HEK293 (cell line): ENCODE data around the gene STOML3.

Source experiments
- CTCF ChIA-PET: fragments of 350-600 bp; formaldehyde crosslinking; extraction: SDS; loops from one replicate; lab custom pipeline; 2021; ENCODE audit warnings: antibody characterized with exemption; lab: Yijun Ruan, JAX
- POLR2A ChIA-PET: fragments of 300-600 bp; formaldehyde crosslinking; extraction: SDS; loops from one replicate; lab custom pipeline; 2020; ENCODE audit warnings: antibody characterized with exemption, inconsistent platforms; lab: Yijun Ruan, JAX
- H3K27ac ChIP-seq: fragments of 200-500 bp; sonication (Bioruptor generic); 2 replicates; pipeline ENCODE4 v1.5.1; 2014; ENCODE audit warnings: low read depth, low read length, control low read depth, inconsistent platforms; ENCODE audit errors: extremely low read depth
- H3K36me3 ChIP-seq, 2 experiments: fragments of 200-500 bp in 1 of 2; sonication (Bioruptor generic) in 1 of 2; 1 replicate in 1 of 2; 2 replicates in 1 of 2; pipeline ENCODE4 v1.5.1; 2014 to 2017; ENCODE audit warnings: inconsistent platforms in 2 of 2, low read length in 2 of 2; ENCODE audit not compliant: control insufficient read depth in 2 of 2, insufficient read depth in 1 of 2
- H3K4me1 ChIP-seq: fragments of 200-500 bp; sonication (Bioruptor generic); 2 replicates; pipeline ENCODE4 v1.5.1; 2014; ENCODE audit warnings: mild to moderate bottlenecking, low read length, inconsistent platforms; ENCODE audit not compliant: control insufficient read depth, insufficient read depth
- H3K4me3 ChIP-seq: 2 replicates; pipeline ENCODE4 v1.5.1; 2011; ENCODE audit warnings: low read depth, mild to moderate bottlenecking, control low read depth, low read length, moderate library complexity
- H3K9me3 ChIP-seq: fragments of 200-500 bp; sonication (Bioruptor generic); 2 replicates; pipeline ENCODE4 v1.5.1; 2014; ENCODE audit warnings: low read depth, low read length, inconsistent platforms; ENCODE audit not compliant: control insufficient read depth, insufficient read depth
- GFI1B ChIP-seq: fragments of 450-650 bp; formaldehyde crosslinking; IDR thresholded peaks from 2 replicates; pipeline ENCODE4 v1.5.1; 2016; ENCODE audit warnings: missing biosample characterization, missing genetic modification characterization
- OSR2 ChIP-seq: fragments of 450-650 bp; formaldehyde crosslinking; IDR thresholded peaks from 2 replicates; pipeline ENCODE4 v1.5.1; 2016; ENCODE audit warnings: missing biosample characterization, missing genetic modification characterization
- PRDM6 ChIP-seq: fragments of 450-650 bp; formaldehyde crosslinking; IDR thresholded peaks from 2 replicates; pipeline ENCODE4 v1.5.1; 2017; ENCODE audit warnings: missing biosample characterization, missing genetic modification characterization
- REPIN1 ChIP-seq: fragments of 450-650 bp; formaldehyde crosslinking; IDR thresholded peaks from 2 replicates; pipeline ENCODE4 v1.5.1; 2017; ENCODE audit warnings: missing biosample characterization, missing genetic modification characterization, low read depth
- SP3 ChIP-seq: fragments of 450-650 bp; formaldehyde crosslinking; IDR thresholded peaks from 2 replicates; pipeline ENCODE4 v1.5.1; 2016; ENCODE audit warnings: missing biosample characterization, missing genetic modification characterization
- ZBTB6 ChIP-seq: fragments of 450-650 bp; formaldehyde crosslinking; IDR thresholded peaks from 2 replicates; pipeline ENCODE4 v1.5.1; 2017; ENCODE audit warnings: missing biosample characterization, missing genetic modification characterization
- ZBTB7A ChIP-seq: fragments of 450-650 bp; formaldehyde crosslinking; IDR thresholded peaks from 2 replicates; pipeline ENCODE4 v1.5.1; 2016; ENCODE audit warnings: low read depth, missing biosample characterization, missing genetic modification characterization
- ZBTB8A ChIP-seq: fragments of 450-650 bp; formaldehyde crosslinking; IDR thresholded peaks from 2 replicates; pipeline ENCODE4 v1.5.1; 2016; ENCODE audit warnings: missing biosample characterization, missing genetic modification characterization
- ZIC2 ChIP-seq: fragments of 450-650 bp; formaldehyde crosslinking; IDR thresholded peaks from 2 replicates; pipeline ENCODE4 v1.5.1; 2016; ENCODE audit warnings: missing biosample characterization, missing genetic modification characterization
- ZNF121 ChIP-seq: fragments of 450-650 bp; formaldehyde crosslinking; IDR thresholded peaks from 2 replicates; pipeline ENCODE4 v1.5.1; 2016; ENCODE audit warnings: missing biosample characterization, missing genetic modification characterization
- ZNF202 ChIP-seq: fragments of 450-650 bp; formaldehyde crosslinking; IDR thresholded peaks from 2 replicates; pipeline ENCODE4 v1.5.1; 2016; ENCODE audit warnings: missing biosample characterization, missing genetic modification characterization, borderline replicate concordance
- ZNF221 ChIP-seq: fragments of 450-650 bp; formaldehyde crosslinking; IDR thresholded peaks from 2 replicates; pipeline ENCODE4 v1.5.1; 2017; ENCODE audit warnings: missing biosample characterization, missing genetic modification characterization, borderline replicate concordance
- ZNF239 ChIP-seq: fragments of 450-650 bp; formaldehyde crosslinking; IDR thresholded peaks from 2 replicates; pipeline ENCODE4 v1.5.1; 2016; ENCODE audit warnings: missing biosample characterization, missing genetic modification characterization
- ZNF248 ChIP-seq: fragments of 450-650 bp; formaldehyde crosslinking; IDR thresholded peaks from 2 replicates; pipeline ENCODE4 v1.5.1; 2017; ENCODE audit warnings: missing biosample characterization, missing genetic modification characterization
- ZNF311 ChIP-seq: fragments of 450-650 bp; formaldehyde crosslinking; IDR thresholded peaks from 2 replicates; pipeline ENCODE4 v1.5.1; 2017; ENCODE audit warnings: missing biosample characterization, missing genetic modification characterization, borderline replicate concordance
- ZNF354C ChIP-seq: fragments of 450-650 bp; formaldehyde crosslinking; IDR thresholded peaks from 2 replicates; pipeline ENCODE4 v1.5.1; 2016; ENCODE audit warnings: missing biosample characterization, missing genetic modification characterization, low read depth, borderline replicate concordance
- ZNF362 ChIP-seq: fragments of 450-650 bp; formaldehyde crosslinking; IDR thresholded peaks from 2 replicates; pipeline ENCODE4 v1.5.1; 2016; ENCODE audit warnings: missing biosample characterization, missing genetic modification characterization
- ZNF544 ChIP-seq: fragments of 450-650 bp; formaldehyde crosslinking; IDR thresholded peaks from 2 replicates; pipeline ENCODE4 v1.5.0; 2017; ENCODE audit warnings: missing biosample characterization, missing genetic modification characterization
- ZNF555 ChIP-seq: fragments of 450-650 bp; formaldehyde crosslinking; conservative IDR thresholded peaks from 2 replicates; pipeline ENCODE4 v1.5.1; 2017; ENCODE audit warnings: missing biosample characterization, mild to moderate bottlenecking, missing genetic modification characterization, inconsistent platforms
- ZNF610 ChIP-seq: fragments of 450-650 bp; formaldehyde crosslinking; IDR thresholded peaks from 2 replicates; pipeline ENCODE4 v1.5.1; 2016; ENCODE audit warnings: missing biosample characterization, missing genetic modification characterization, borderline replicate concordance
- ZNF624 ChIP-seq: fragments of 450-650 bp; formaldehyde crosslinking; IDR thresholded peaks from 2 replicates; pipeline ENCODE4 v1.5.1; 2017; ENCODE audit warnings: missing biosample characterization, missing genetic modification characterization
- ZNF670 ChIP-seq: fragments of 450-650 bp; formaldehyde crosslinking; IDR thresholded peaks from 2 replicates; pipeline ENCODE4 v1.5.1; 2016; ENCODE audit warnings: missing biosample characterization, missing genetic modification characterization, low read depth
- ZNF677 ChIP-seq: fragments of 450-650 bp; IDR thresholded peaks from 2 replicates; pipeline ENCODE4 v1.5.0; 2018; ENCODE audit warnings: missing biosample characterization, mild to moderate bottlenecking, missing genetic modification characterization, moderate library complexity
- ZNF768 ChIP-seq: fragments of 450-650 bp; formaldehyde crosslinking; IDR thresholded peaks from 2 replicates; pipeline ENCODE4 v1.5.1; 2018; ENCODE audit warnings: missing biosample characterization, mild to moderate bottlenecking, missing genetic modification characterization
- ZSCAN18 ChIP-seq: fragments of 450-650 bp; formaldehyde crosslinking; IDR thresholded peaks from 2 replicates; pipeline ENCODE4 v1.5.1; 2016; ENCODE audit warnings: missing biosample characterization, missing genetic modification characterization
- ZSCAN23 ChIP-seq: fragments of 450-650 bp; formaldehyde crosslinking; IDR thresholded peaks from 2 replicates; pipeline ENCODE4 v1.5.1; 2016; ENCODE audit warnings: missing biosample characterization, missing genetic modification characterization

Gene STOML3

GRCh38 chr13:38951525-38952313 lies 38.9 kb downstream of the STOML3 start (continued):
- TF ChIP-seq ZNF555 (tag by site-specific recombination) = no peak

GRCh38 chr13:38950987-38951386 lies 39.6 kb downstream of the STOML3 start:
- H3K9me3 ChIP-seq = no peaks in the 10 kb centered on the region
- no peak for TF ChIP-seq ZNF202 (tag by site-specific recombination)
- TF ChIP-seq ZNF354C = no peak
- no peak for TF ChIP-seq ZNF544 (tag by site-specific recombination)
- no peak for TF ChIP-seq SP3 (tag by site-specific recombination)
- TF ChIP-seq GFI1B = no peak
- TF ChIP-seq ZSCAN18 (tag by site-specific recombination) = no peak
- no peak for TF ChIP-seq ZNF670 (tag by site-specific recombination)
- no peak for TF ChIP-seq ZBTB6 (tag by site-specific recombination)
- no peak overlapping the region for H3K27ac ChIP-seq
- ChIA-PET CTCF (no interaction called here), POLR2A (no interaction called here)
- H3K4me3 ChIP-seq = no peak overlapping the region
- H3K4me1 ChIP-seq = no peaks in the 10 kb centered on the region
- H3K36me3 ChIP-seq = no peaks in the 10 kb centered on the region

- Histone ChIP-seq H3K4me3 (no peak overlapping the region), H3K9me3 (no peaks in the 10 kb centered on the region), H3K36me3 (no peaks in the 10 kb centered on the region), H3K4me1 (no peaks in the 10 kb centered on the region), H3K27ac (no peak overlapping the region)
- ChIA-PET CTCF (no interaction called here), POLR2A (no interaction called here)
- TF ChIP-seq ZNF248 (no peak), ZNF121 (no peak)
Measured at GRCh38 chr13:38947054-38947453, 43.6 kb downstream of the STOML3 start.

GRCh38 chr13:38944219-38944618 lies 46.4 kb downstream of the STOML3 start:
- H3K4me1 ChIP-seq = no peaks in the 10 kb centered on the region
- ChIA-PET CTCF (no interaction called here), POLR2A (no interaction called here)
- H3K9me3 ChIP-seq = no peaks in the 10 kb centered on the region
- no peak overlapping the region for H3K4me3 ChIP-seq
- H3K27ac ChIP-seq = no peak overlapping the region
- no peaks in the 10 kb centered on the region for H3K36me3 ChIP-seq
- TF ChIP-seq ZNF768 (no peak), ZSCAN23 (tag by site-specific recombination) (no peak), ZNF677 (no peak), ZNF311 (no peak), ZBTB8A (peak; percentile 20; the same call in 1 of the 2 replicates), ZNF610 (tag by site-specific recombination) (no peak), ZNF239 (tag by site-specific recombination) (no peak), OSR2 (peak; percentile 77), ZBTB7A (tag by site-specific recombination) (no peak), ZIC2 (peak; percentile 61), ZNF362 (tag by site-specific recombination) (peak; percentile 33; the same call in 1 of the 2 replicates), PRDM6 (peak; percentile 54), ZNF221 (tag by site-specific recombination) (no peak), ZNF121 (no peak), ZNF624 (no peak), REPIN1 (tag by site-specific recombination) (no peak)
